Measurements from ENCODE around the gene CCDC85C. TPM values are rescaled to one million over a fixed set of nuclear protein-coding genes. Genes with fewer than 3 reads are reported as not detected.

CCDC85C gene
- total RNA-seq, 2 donors from 2014 or later: 54.0 to 73.4 TPM

GRCh38 chr14:99624971-99625370 lies 21.0 kb upstream of the CCDC85C start:
- H3K9me3 ChIP-seq: no peaks in the 10 kb centered on the region
- no peak overlapping the region for H3K9ac ChIP-seq (ENCODE audit: low read depth in 2 of 2, low read length in 2 of 2)
- no peak overlapping the region for H3K4me3 ChIP-seq
- intact Hi-C loops (cut with DNase I): no loop called here
- no peaks in the 10 kb centered on the region for H3K36me3 ChIP-seq
- H3K27ac ChIP-seq: no peak overlapping the region
- no peaks in the 10 kb centered on the region for H3K4me1 ChIP-seq
- H3K27me3 ChIP-seq: no peaks in the 10 kb centered on the region
- TF ChIP-seq CTCF (IDR thresholded peaks at IDR 0.05): no peak
- no peak for DNase-seq

GRCh38 chr14:99624024-99624423 lies 20.0 kb upstream of the CCDC85C start:
- H3K9ac ChIP-seq (ENCODE audit: low read depth in 2 of 2, low read length in 2 of 2): no peak overlapping the region
- intact Hi-C loops (cut with DNase I): no loop called here
- no peaks in the 10 kb centered on the region for H3K9me3 ChIP-seq
- H3K27ac ChIP-seq: no peak overlapping the region
- no peaks in the 10 kb centered on the region for H3K36me3 ChIP-seq
- H3K27me3 ChIP-seq: no peaks in the 10 kb centered on the region
- H3K4me3 ChIP-seq: no peak overlapping the region
- no peak for TF ChIP-seq CTCF (IDR thresholded peaks at IDR 0.05)
- DNase-seq: no peak
- no peaks in the 10 kb centered on the region for H3K4me1 ChIP-seq

- H3K36me3 ChIP-seq: no peaks in the 10 kb centered on the region
- no peak for DNase-seq
- H3K27me3 ChIP-seq: no peaks in the 10 kb centered on the region
- TF ChIP-seq CTCF (IDR thresholded peaks at IDR 0.05): no peak
- no peaks in the 10 kb centered on the region for H3K4me1 ChIP-seq
- no peak overlapping the region for H3K9ac ChIP-seq (ENCODE audit: low read depth in 2 of 2, low read length in 2 of 2)
- no peak overlapping the region for H3K4me3 ChIP-seq
- H3K27ac ChIP-seq: no peak overlapping the region
- H3K9me3 ChIP-seq: no peaks in the 10 kb centered on the region
- intact Hi-C loops (cut with DNase I): no loop called here
Measured at GRCh38 chr14:99621948-99622347, 17.9 kb upstream of the CCDC85C start.

GRCh38 chr14:99619835-99620834 lies 16.1 kb upstream of the CCDC85C start:
- intact Hi-C loops (cut with DNase I): no loop called here
- H3K36me3 ChIP-seq: no peaks in the 10 kb centered on the region
- H3K4me1 ChIP-seq: no peaks in the 10 kb centered on the region
- no peak overlapping the region for H3K4me3 ChIP-seq
- TF ChIP-seq CTCF (IDR thresholded peaks at IDR 0.05): no peak
- no peak overlapping the region for H3K9ac ChIP-seq (ENCODE audit: low read depth in 2 of 2, low read length in 2 of 2)
- no peaks in the 10 kb centered on the region for H3K9me3 ChIP-seq
- no peaks in the 10 kb centered on the region for H3K27me3 ChIP-seq
- no peak overlapping the region for H3K27ac ChIP-seq
- DNase-seq: no peak

GRCh38 chr14:99616832-99617800 lies 13.1 kb upstream of the CCDC85C start:
- DNase-seq: no peak
- TF ChIP-seq CTCF (IDR thresholded peaks at IDR 0.05): no peak
- Histone ChIP-seq H3K9me3 (no peaks in the 10 kb centered on the region), H3K4me3 (no peak overlapping the region), H3K27ac (no peak overlapping the region), H3K9ac (ENCODE audit: low read depth in 2 of 2, low read length in 2 of 2) (no peak overlapping the region), H3K27me3 (no peaks in the 10 kb centered on the region), H3K36me3 (no peaks in the 10 kb centered on the region), H3K4me1 (no peaks in the 10 kb centered on the region)
- intact Hi-C loops (cut with DNase I): no loop called here

Measured in colonic mucosa (tissue), 4 donors.